Measurements from ENCODE around the gene C3orf38. TPM values are rescaled to one million over a fixed set of nuclear protein-coding genes. Genes with fewer than 3 reads are reported as not detected.
A peak's percentile ranks its signal among the peaks of the same experiment; 100 is the strongest.

C3orf38 gene
- total RNA-seq, 1 experiment from 2014 or later = 18.6 TPM

- H3K4me2 ChIP-seq = no peak overlapping the region
These were observed 53.9 kb downstream of the C3orf38 start for GRCh38 chr3:88203642-88204055.

More at GRCh38 chr3:88203642-88204055, 53.9 kb downstream of the C3orf38 start:
- no peaks in the 10 kb centered on the region for H3K4me1 ChIP-seq (replicated peaks; ENCODE audit: insufficient read depth)
- H3K79me2 ChIP-seq (ENCODE audit: low read depth) = no peaks in the 10 kb centered on the region
- ChIA-PET POLR2A (ENCODE audit: unreplicated experiment) (no interaction called here), CTCF (no interaction called here)
- no peaks in the 10 kb centered on the region for H3F3A ChIP-seq (ENCODE audit: insufficient read depth, low read depth)
- H3K4me3 ChIP-seq = no peak overlapping the region
- no peaks in the 10 kb centered on the region for H3K9me3 ChIP-seq (ENCODE audit: insufficient read depth, low read depth)
- H3K9me2 ChIP-seq (ENCODE audit: insufficient read depth) = no peaks in the 10 kb centered on the region
- no peaks in the 10 kb centered on the region for H3K36me3 ChIP-seq (ENCODE audit: low read depth)
- intact Hi-C loops (cut with micrococcal nuclease; ENCODE audit: unreplicated experiment) = loop anchor here (1.0 to 5.0 kb wide), 3 partner anchors 894 to 1888 kb away; no protein-coding TSS in a partner anchor
- H3K27ac ChIP-seq = no peak overlapping the region
- H4K20me1 ChIP-seq (ENCODE audit: insufficient read depth) = no peaks in the 10 kb centered on the region
- no TSS peak for BruUV-seq (replicated peaks)
- no peaks in the 10 kb centered on the region for H3K27me3 ChIP-seq (ENCODE audit: insufficient read depth, low read depth)
- DNase-seq = peak in 1 of 2 experiments; percentile 59
- no peak for TF ChIP-seq EZH2 (IDR thresholded peaks at IDR 0.05; ENCODE audit: low read depth)
- TF ChIP-seq, protein P1, sequence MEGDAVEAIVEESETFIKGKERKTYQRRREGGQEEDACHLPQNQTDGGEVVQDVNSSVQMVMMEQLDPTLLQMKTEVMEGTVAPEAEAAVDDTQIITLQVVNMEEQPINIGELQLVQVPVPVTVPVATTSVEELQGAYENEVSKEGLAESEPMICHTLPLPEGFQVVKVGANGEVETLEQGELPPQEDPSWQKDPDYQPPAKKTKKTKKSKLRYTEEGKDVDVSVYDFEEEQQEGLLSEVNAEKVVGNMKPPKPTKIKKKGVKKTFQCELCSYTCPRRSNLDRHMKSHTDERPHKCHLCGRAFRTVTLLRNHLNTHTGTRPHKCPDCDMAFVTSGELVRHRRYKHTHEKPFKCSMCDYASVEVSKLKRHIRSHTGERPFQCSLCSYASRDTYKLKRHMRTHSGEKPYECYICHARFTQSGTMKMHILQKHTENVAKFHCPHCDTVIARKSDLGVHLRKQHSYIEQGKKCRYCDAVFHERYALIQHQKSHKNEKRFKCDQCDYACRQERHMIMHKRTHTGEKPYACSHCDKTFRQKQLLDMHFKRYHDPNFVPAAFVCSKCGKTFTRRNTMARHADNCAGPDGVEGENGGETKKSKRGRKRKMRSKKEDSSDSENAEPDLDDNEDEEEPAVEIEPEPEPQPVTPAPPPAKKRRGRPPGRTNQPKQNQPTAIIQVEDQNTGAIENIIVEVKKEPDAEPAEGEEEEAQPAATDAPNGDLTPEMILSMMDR (conservative IDR thresholded peaks at IDR 0.05) = peak; percentile 84
- H2AFZ ChIP-seq = no peak overlapping the region

Other genes starting within 250 kb of the C3orf38 start
- gene CGGBP1, start 91.0 kb upstream of the C3orf38 start, total RNA-seq (2021) = 35.9 and 47.5 TPM in 2 replicates
- 7.2 and 9.6 TPM in 2 replicates for gene ZNF654, start 90.7 kb upstream of the C3orf38 start, total RNA-seq (2021)